Endothelial cell of umbilical vein (primary cell): ENCODE measurements around the gene RSRC1. TPM values are rescaled to one million over a fixed set of nuclear protein-coding genes. Genes with fewer than 3 reads are reported as not detected.

ENCODE experiments used
- BruUV-seq: library from RNA; stranded (reverse); fragments of 400-500 nt; replicated peaks from 2 replicates; lab custom pipeline; 2021; lab: Mats Ljungman, UMichigan
- CTCF ChIA-PET: fragments of 300-600, 350-600 bp; sonication (Branson Sonifier 250); formaldehyde crosslinking; loops from one replicate; lab custom pipeline; 2021; ENCODE audit warnings: antibody characterized with exemption, inconsistent platforms; lab: Charles Lee
- POLR2A ChIA-PET: fragments of 300-600, 350-600 bp; sonication (Branson Sonifier 250); formaldehyde crosslinking; loops from one replicate; lab custom pipeline; 2021; ENCODE audit warnings: antibody characterized with exemption, inconsistent platforms; lab: Charles Lee
- DNase-seq: peaks from one replicate; pipeline ENCODE4 v3.0.0-alpha.2; 2011; ENCODE audit warnings: low read depth, low spot score
- FAIRE-seq: peaks from 2 replicates; lab custom pipeline; 2011; peaks lifted over from hg19 to GRCh38; lab: Jason Lieb, UNC
- H2AFZ ChIP-seq: 2 replicates; pipeline ENCODE4 v1.6.0; 2012; ENCODE audit warnings: low read depth, low read length, control low read depth, inconsistent platforms
- H3K27ac ChIP-seq: 2 replicates; pipeline ENCODE4 v1.5.1; 2011; ENCODE audit warnings: low read depth, mild to moderate bottlenecking, control low read depth, low read length, moderate library complexity; ENCODE audit not compliant: insufficient read depth
- H3K27me3 ChIP-seq, 2 experiments: 2 replicates each; pipeline versions ENCODE4 v1.6.0 to v1.6.1; 2011; ENCODE audit warnings: low read length in 2 of 2, mixed read lengths in 1 of 2; ENCODE audit not compliant: control insufficient read depth in 2 of 2, insufficient read depth in 2 of 2
- H3K36me3 ChIP-seq, 2 experiments: 2 replicates in 1 of 2; 3 replicates in 1 of 2; pipeline ENCODE4 v1.5.1; 2011; ENCODE audit warnings: low read length in 2 of 2, mild to moderate bottlenecking in 1 of 2, moderate library complexity in 1 of 2; ENCODE audit not compliant: control insufficient read depth in 2 of 2, insufficient read depth in 2 of 2; ENCODE audit errors: extremely low read depth in 1 of 2
- H3K4me1 ChIP-seq: 3 replicates; pipeline ENCODE4 v1.5.1; 2011; ENCODE audit warnings: mild to moderate bottlenecking, low read length; ENCODE audit not compliant: control insufficient read depth, insufficient read depth; ENCODE audit errors: extremely low read depth
- H3K4me2 ChIP-seq: 2 replicates; pipeline ENCODE4 v1.6.1; 2011; ENCODE audit warnings: low read length, control low read depth, mixed read lengths; ENCODE audit not compliant: insufficient read depth
- H3K4me3 ChIP-seq, 3 experiments: fragments of 200-600 bp in 1 of 3; sonication (generic), shearing (Covaris generic) in 1 of 3; replicated peaks in 1 of 3; 2 replicates each; pipeline ENCODE4 v1.5.1; 2011 to 2016; ENCODE audit warnings: control low read depth in 3 of 3, low read length in 3 of 3, mild to moderate bottlenecking in 2 of 3, inconsistent platforms in 1 of 3, low read depth in 1 of 3, moderate library complexity in 1 of 3; ENCODE audit not compliant: insufficient read depth in 1 of 3
- H3K79me2 ChIP-seq: 2 replicates; pipeline ENCODE4 v1.6.0; 2012; ENCODE audit warnings: low read length, inconsistent platforms; ENCODE audit not compliant: control insufficient read depth, insufficient read depth
- H3K9ac ChIP-seq: replicated peaks from 2 replicates; pipeline ENCODE3; 2011; ENCODE audit warnings: low read length, control low read depth; ENCODE audit not compliant: insufficient read depth; ENCODE audit errors: extremely low read depth
- H3K9me1 ChIP-seq: replicated peaks from 3 replicates; pipeline ENCODE4 v1.6.0; 2011; ENCODE audit warnings: mild to moderate bottlenecking, low read length; ENCODE audit not compliant: control insufficient read depth, insufficient read depth; ENCODE audit errors: extremely low read depth
- H3K9me3 ChIP-seq: replicated peaks from 2 replicates; pipeline ENCODE4 v1.5.1; 2012; ENCODE audit warnings: low read length, inconsistent platforms; ENCODE audit not compliant: control insufficient read depth, insufficient read depth
- H4K20me1 ChIP-seq: replicated peaks from 2 replicates; pipeline ENCODE3; 2011; ENCODE audit warnings: mild to moderate bottlenecking, low read length; ENCODE audit not compliant: control insufficient read depth, insufficient read depth; ENCODE audit errors: extremely low read depth
- FOS ChIP-seq: IDR thresholded peaks from 2 replicates; pipeline ENCODE4 v1.6.1; 2011; ENCODE audit warnings: mild to moderate bottlenecking, low read length, moderate library complexity, borderline replicate concordance; ENCODE audit not compliant: insufficient read depth
- GATA2 ChIP-seq: IDR thresholded peaks from 2 replicates; pipeline ENCODE4 v1.7.0; 2011; ENCODE audit warnings: low read depth, mild to moderate bottlenecking, moderate library complexity, mixed read lengths, low read length; ENCODE audit not compliant: insufficient read length, insufficient read depth
- MAX ChIP-seq: IDR thresholded peaks from 2 replicates; pipeline ENCODE4 v1.6.1; 2011; ENCODE audit not compliant: insufficient read depth, insufficient read length
- MYC ChIP-seq: IDR thresholded peaks from one replicate; pipeline ENCODE4 v1.6.1; 2011; ENCODE audit warnings: mild to moderate bottlenecking, low read depth, low read length
- POLR2A ChIP-seq: IDR thresholded peaks from 2 replicates; pipeline ENCODE4 v1.6.1; 2012; ENCODE audit warnings: low read depth, mild to moderate bottlenecking, control low read depth, low read length
- POLR2AphosphoS5 ChIP-seq: IDR thresholded peaks from 2 replicates; pipeline ENCODE4 v1.6.1; 2012; ENCODE audit warnings: low read depth, mild to moderate bottlenecking, control low read depth, low read length, moderate library complexity; ENCODE audit not compliant: insufficient read depth
- dilution Hi-C: fragments of 300-500 bp; cut with MboI; formaldehyde crosslinking; loops from one replicate; pipeline ENCODE4 v1.15.0; 2019; ENCODE audit warnings: low sequenced_read_pairs; ENCODE audit not compliant: extremely low pct_ligation_motif_present
- intact Hi-C: fragments of 100-400 bp; cut with micrococcal nuclease; formaldehyde crosslinking; loops from one replicate; pipeline ENCODE4 v1.10.0; 2022
- polyA plus RNA-seq, 4 experiments: library from polyadenylated mRNA; depleted of rRNA in 3 of 4; stranded (reverse) in 3 of 4; unstranded in 1 of 4; fragments of >200 nt; gene quantifications; 2 replicates each; pipeline versions ENCODE4 v1.2.1 to v1.2.3, GENCODE V29; 2011 to 2012; ENCODE audit warnings: missing spikeins in 1 of 4
- total RNA-seq: library from RNA; stranded (reverse); gene quantifications from 2 replicates; pipeline ENCODE4 v1.2.3, GENCODE V29; 2021
- TF ChIP-seq, protein P1 (sequence below), 2 donors: IDR thresholded peaks; 1 replicate in 1 of 2; 2 replicates in 1 of 2; pipeline ENCODE4 v1.5.1; 2011; ENCODE audit warnings: low read length in 2 of 2, mild to moderate bottlenecking in 2 of 2, moderate library complexity in 2 of 2, control low read depth in 1 of 2, inconsistent platforms in 1 of 2, low read depth in 1 of 2; ENCODE audit not compliant: insufficient read depth in 1 of 2; ENCODE audit errors: extremely low read depth in 1 of 2

The RSRC1 gene
- total and polyA plus RNA-seq, 2 donors (not counting 3 experiments of a cell fraction or from before 2014, with no cell fraction given) = 1.8 to 25.4 TPM

- Histone ChIP-seq H3K27ac (no peak overlapping the region), H3K27me3 (peaks cover 11 to 49% of the 10 kb centered on the region in 2 experiments), H3K9me3 (no peaks in the 10 kb centered on the region), H3K4me3 (no peak overlapping the region), H3K36me3 (no peaks in the 10 kb centered on the region), H4K20me1 (no peaks in the 10 kb centered on the region), H2AFZ (no peak overlapping the region), H3K9me1 (no peaks in the 10 kb centered on the region), H3K4me1 (no peaks in the 10 kb centered on the region), H3K4me2 (no peak overlapping the region), H3K79me2 (no peaks in the 10 kb centered on the region), H3K9ac (no peak overlapping the region)
- no TSS peak for BruUV-seq
- ChIA-PET CTCF (interaction anchor here (2.1 kb wide), 1 partner anchor 445 kb away, joined by 6 read pairs; no protein-coding TSS in a partner anchor), POLR2A (no interaction called here)
- no peak for FAIRE-seq
- no peak for DNase-seq
- intact Hi-C loops = no loop called here
- TF ChIP-seq FOS (no peak), GATA2 (no peak), POLR2AphosphoS5 (no peak), MYC (no peak), MAX (no peak), POLR2A (no peak)
- dilution Hi-C loops = no loop called here
Observed at GRCh38 chr3:158086361-158086760, 23.5 kb upstream of the RSRC1 start.

- no peak for FAIRE-seq
- DNase-seq = no peak
- POLR2A ChIA-PET = no interaction called here
- H3K27me3 ChIP-seq = peaks cover 15 to 53% of the 10 kb centered on the region in 2 experiments
- H2AFZ ChIP-seq = no peak overlapping the region
- no TSS peak for BruUV-seq
- CTCF ChIA-PET = interaction anchor here (2.1 kb wide), 1 partner anchor 445 kb away, joined by 6 read pairs; no protein-coding TSS in a partner anchor
- H3K79me2 ChIP-seq = no peaks in the 10 kb centered on the region
- H3K9me3 ChIP-seq = no peaks in the 10 kb centered on the region
- H3K36me3 ChIP-seq = no peaks in the 10 kb centered on the region
- H3K9ac ChIP-seq = no peak overlapping the region
- H3K9me1 ChIP-seq = no peaks in the 10 kb centered on the region
- intact Hi-C loops = no loop called here
- no peaks in the 10 kb centered on the region for H4K20me1 ChIP-seq
- dilution Hi-C loops = no loop called here
- H3K4me1 ChIP-seq = no peaks in the 10 kb centered on the region
- no peak overlapping the region for H3K4me2 ChIP-seq
- no peak for TF ChIP-seq MAX
- TF ChIP-seq, protein P1, sequence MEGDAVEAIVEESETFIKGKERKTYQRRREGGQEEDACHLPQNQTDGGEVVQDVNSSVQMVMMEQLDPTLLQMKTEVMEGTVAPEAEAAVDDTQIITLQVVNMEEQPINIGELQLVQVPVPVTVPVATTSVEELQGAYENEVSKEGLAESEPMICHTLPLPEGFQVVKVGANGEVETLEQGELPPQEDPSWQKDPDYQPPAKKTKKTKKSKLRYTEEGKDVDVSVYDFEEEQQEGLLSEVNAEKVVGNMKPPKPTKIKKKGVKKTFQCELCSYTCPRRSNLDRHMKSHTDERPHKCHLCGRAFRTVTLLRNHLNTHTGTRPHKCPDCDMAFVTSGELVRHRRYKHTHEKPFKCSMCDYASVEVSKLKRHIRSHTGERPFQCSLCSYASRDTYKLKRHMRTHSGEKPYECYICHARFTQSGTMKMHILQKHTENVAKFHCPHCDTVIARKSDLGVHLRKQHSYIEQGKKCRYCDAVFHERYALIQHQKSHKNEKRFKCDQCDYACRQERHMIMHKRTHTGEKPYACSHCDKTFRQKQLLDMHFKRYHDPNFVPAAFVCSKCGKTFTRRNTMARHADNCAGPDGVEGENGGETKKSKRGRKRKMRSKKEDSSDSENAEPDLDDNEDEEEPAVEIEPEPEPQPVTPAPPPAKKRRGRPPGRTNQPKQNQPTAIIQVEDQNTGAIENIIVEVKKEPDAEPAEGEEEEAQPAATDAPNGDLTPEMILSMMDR (IDR thresholded peaks at IDR 0.05; ENCODE audit: extremely low read depth in 1 of 2, insufficient read depth in 1 of 2, low read depth in 1 of 2, low read length in 2 of 2) = no peak
- H3K4me3 ChIP-seq = no peak overlapping the region
- H3K27ac ChIP-seq = no peak overlapping the region
Observed at GRCh38 chr3:158086776-158087175, 23.1 kb upstream of the RSRC1 start.
